HUES48 (cell line): ENCODE results near the gene GAS1.

Experiments
- H3K27ac ChIP-seq: one replicate; pipeline ENCODE4 v1.7.0; 2013; ENCODE audit warnings: low read depth, low read length, inconsistent platforms
- H3K27me3 ChIP-seq: 2 replicates; pipeline ENCODE4 v1.6.1; 2013; ENCODE audit warnings: mild to moderate bottlenecking, low read length; ENCODE audit not compliant: control insufficient read depth, insufficient read depth
- H3K36me3 ChIP-seq: 2 replicates; pipeline ENCODE4 v1.6.1; 2013; ENCODE audit warnings: low read length; ENCODE audit not compliant: control insufficient read depth, insufficient read depth
- H3K4me1 ChIP-seq: 2 replicates; pipeline ENCODE4 v1.6.1; 2013; ENCODE audit warnings: mild to moderate bottlenecking, low read length; ENCODE audit not compliant: control insufficient read depth, insufficient read depth
- H3K4me3 ChIP-seq: 2 replicates; pipeline ENCODE4 v1.5.1; 2013; ENCODE audit warnings: mild to moderate bottlenecking, low read depth, low read length
- H3K9ac ChIP-seq: 2 replicates; pipeline ENCODE4 v1.6.1; 2013; ENCODE audit warnings: mild to moderate bottlenecking, low read depth, low read length, moderate library complexity
- H3K9me3 ChIP-seq: 2 replicates; pipeline ENCODE4 v1.6.1; 2013; ENCODE audit warnings: low read length; ENCODE audit not compliant: control insufficient read depth, insufficient read depth

The GAS1 gene

DNA sequence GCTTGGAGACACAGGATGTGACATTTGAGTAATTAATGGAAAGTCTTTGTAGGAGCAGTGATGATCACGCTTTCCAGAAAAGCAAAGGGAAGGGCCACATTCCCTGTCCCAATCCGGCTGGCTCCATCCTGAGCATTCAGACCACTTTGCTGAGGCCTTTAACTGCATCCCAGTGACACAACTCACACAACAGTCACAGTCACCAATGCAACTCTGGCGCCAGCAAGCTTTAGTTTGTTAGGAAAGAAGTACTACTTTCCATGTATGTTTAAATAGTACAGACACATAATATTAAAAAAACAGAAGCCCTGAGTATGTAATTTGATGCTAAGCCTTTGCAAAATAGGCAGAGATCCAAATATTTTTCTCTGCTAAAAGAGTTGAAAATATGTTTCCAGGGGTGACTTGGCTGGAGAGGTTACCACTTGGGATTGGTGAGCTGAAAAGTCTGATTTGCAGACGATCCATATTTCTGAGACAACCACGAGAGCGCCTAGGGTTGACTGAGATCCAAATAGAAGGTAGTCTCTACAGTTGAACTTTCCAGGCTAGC lies 31.7 kb upstream of the GAS1 start:
- Histone ChIP-seq H3K36me3 (no peaks in the 10 kb centered on the region), H3K27me3 (no peaks in the 10 kb centered on the region), H3K9ac (no peak overlapping the region), H3K9me3 (no peaks in the 10 kb centered on the region), H3K4me1 (no peaks in the 10 kb centered on the region), H3K27ac (no peak overlapping the region), H3K4me3 (no peak overlapping the region)

DNA sequence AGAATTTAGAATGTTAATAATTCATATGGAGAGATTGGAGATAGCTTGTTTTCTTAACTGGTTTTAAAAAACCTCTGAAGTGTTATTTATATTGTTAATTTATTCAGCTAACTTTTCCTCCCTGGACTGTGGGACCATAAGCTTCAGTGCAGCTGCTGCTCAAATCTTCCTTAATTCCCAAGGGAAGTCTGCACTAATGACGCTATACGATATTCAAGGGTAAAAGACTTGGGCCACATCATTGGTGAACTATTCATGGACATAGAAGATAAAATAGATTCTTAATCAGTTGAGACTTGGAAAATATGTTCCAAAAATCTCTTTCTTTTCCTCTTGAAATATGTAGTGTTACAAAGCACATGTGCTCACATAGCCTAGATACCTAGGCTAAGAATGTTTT lies 31.1 kb upstream of the GAS1 start:
- no peak overlapping the region for H3K9ac ChIP-seq
- no peak overlapping the region for H3K27ac ChIP-seq
- H3K27me3 ChIP-seq: no peaks in the 10 kb centered on the region
- H3K4me1 ChIP-seq: no peaks in the 10 kb centered on the region
- no peak overlapping the region for H3K4me3 ChIP-seq
- no peaks in the 10 kb centered on the region for H3K9me3 ChIP-seq
- H3K36me3 ChIP-seq: no peaks in the 10 kb centered on the region

DNA sequence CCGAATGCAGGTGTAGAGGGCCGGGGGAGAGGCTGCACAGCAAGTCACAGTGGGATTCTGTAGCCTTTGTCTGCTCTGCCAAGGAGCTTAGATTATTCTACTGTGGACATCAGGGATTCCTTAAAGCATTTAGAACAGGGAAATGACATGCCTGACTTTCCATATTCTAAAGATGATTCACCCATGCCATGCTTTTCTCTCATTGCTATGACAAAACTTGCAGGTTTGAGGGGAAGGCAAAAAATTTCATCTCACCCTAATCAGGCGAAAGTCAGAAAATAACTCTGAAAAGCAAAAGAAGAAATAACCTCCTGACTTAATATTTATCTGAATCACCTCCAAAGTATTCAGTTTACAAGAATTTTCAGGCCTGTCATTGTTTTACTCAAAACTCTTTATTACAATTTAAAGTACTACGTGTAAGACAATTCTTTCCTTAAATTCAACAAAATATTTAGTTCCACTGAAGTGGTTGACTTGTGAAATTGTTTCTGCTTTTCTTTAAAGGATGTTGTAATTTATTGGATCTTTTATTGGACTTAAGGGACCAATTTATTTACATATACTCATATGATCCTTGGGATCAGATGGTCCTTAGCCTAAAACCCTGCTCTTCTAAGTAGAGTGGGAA lies 30.0 kb upstream of the GAS1 start:
- no peaks in the 10 kb centered on the region for H3K4me1 ChIP-seq
- no peak overlapping the region for H3K4me3 ChIP-seq
- no peak overlapping the region for H3K9ac ChIP-seq
- no peaks in the 10 kb centered on the region for H3K9me3 ChIP-seq
- no peaks in the 10 kb centered on the region for H3K36me3 ChIP-seq
- H3K27me3 ChIP-seq: no peaks in the 10 kb centered on the region; the same call in 1 of the 2 replicates
- no peak overlapping the region for H3K27ac ChIP-seq

DNA sequence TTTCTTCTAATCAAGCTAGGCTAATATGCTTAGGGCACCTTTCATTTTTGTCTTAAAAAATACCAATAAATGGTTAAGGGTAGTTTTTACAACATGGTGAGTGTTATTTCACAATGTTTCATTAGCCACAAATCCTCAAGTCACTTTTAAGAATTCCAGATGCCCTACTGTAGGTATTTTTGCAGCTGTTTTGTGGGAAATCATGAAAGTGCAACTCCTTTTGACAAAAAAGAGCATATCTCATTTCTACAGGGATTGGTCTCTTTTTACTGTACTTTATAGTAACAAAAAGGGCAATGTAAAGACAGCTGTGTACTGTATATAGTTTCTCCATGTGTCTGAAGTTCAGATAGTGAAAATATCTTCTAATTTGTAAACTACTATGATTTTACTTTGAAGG lies 28.3 kb upstream of the GAS1 start:
- H3K9me3 ChIP-seq: no peaks in the 10 kb centered on the region
- no peaks in the 10 kb centered on the region; the same call in 1 of the 2 replicates for H3K27me3 ChIP-seq
- peaks cover 8% of the 10 kb centered on the region; the same call in 1 of the 2 replicates for H3K4me1 ChIP-seq
- no peak overlapping the region for H3K4me3 ChIP-seq
- H3K9ac ChIP-seq: no peak overlapping the region
- H3K36me3 ChIP-seq: no peaks in the 10 kb centered on the region
- H3K27ac ChIP-seq: no peak overlapping the region

- Histone ChIP-seq H3K36me3 (no peaks in the 10 kb centered on the region), H3K27me3 (no peaks in the 10 kb centered on the region; the same call in 1 of the 2 replicates), H3K4me1 (peaks cover 8% of the 10 kb centered on the region; the same call in 1 of the 2 replicates), H3K9me3 (no peaks in the 10 kb centered on the region), H3K9ac (no peak overlapping the region), H3K27ac (no peak overlapping the region), H3K4me3 (no peak overlapping the region)
These were observed 27.7 kb upstream of the GAS1 start for GRCh38 chr9:86975036-86975435.

GRCh38 chr9:86974421-86974820 lies 27.1 kb upstream of the GAS1 start:
- no peaks in the 10 kb centered on the region; the same call in 1 of the 2 replicates for H3K27me3 ChIP-seq
- H3K27ac ChIP-seq: no peak overlapping the region
- H3K9me3 ChIP-seq: no peaks in the 10 kb centered on the region
- H3K4me3 ChIP-seq: no peak overlapping the region
- H3K36me3 ChIP-seq: no peaks in the 10 kb centered on the region
- peaks cover 8% of the 10 kb centered on the region; the same call in 1 of the 2 replicates for H3K4me1 ChIP-seq
- H3K9ac ChIP-seq: no peak overlapping the region

GRCh38 chr9:86971742-86972141 lies 24.4 kb upstream of the GAS1 start:
- H3K4me3 ChIP-seq: no peak overlapping the region
- no peaks in the 10 kb centered on the region for H3K9me3 ChIP-seq
- no peak overlapping the region for H3K9ac ChIP-seq
- H3K27me3 ChIP-seq: no peaks in the 10 kb centered on the region; the same call in 1 of the 2 replicates
- no peaks in the 10 kb centered on the region for H3K36me3 ChIP-seq
- peaks cover 8% of the 10 kb centered on the region; the same call in 1 of the 2 replicates for H3K4me1 ChIP-seq
- H3K27ac ChIP-seq: no peak overlapping the region

- Histone ChIP-seq H3K4me3 (no peak overlapping the region), H3K4me1 (peaks cover 8% of the 10 kb centered on the region; the same call in 1 of the 2 replicates), H3K27me3 (no peaks in the 10 kb centered on the region; the same call in 1 of the 2 replicates), H3K27ac (no peak overlapping the region), H3K9me3 (no peaks in the 10 kb centered on the region), H3K36me3 (no peaks in the 10 kb centered on the region), H3K9ac (no peak overlapping the region)
These were observed 21.1 kb upstream of the GAS1 start for GRCh38 chr9:86968258-86968920.

DNA sequence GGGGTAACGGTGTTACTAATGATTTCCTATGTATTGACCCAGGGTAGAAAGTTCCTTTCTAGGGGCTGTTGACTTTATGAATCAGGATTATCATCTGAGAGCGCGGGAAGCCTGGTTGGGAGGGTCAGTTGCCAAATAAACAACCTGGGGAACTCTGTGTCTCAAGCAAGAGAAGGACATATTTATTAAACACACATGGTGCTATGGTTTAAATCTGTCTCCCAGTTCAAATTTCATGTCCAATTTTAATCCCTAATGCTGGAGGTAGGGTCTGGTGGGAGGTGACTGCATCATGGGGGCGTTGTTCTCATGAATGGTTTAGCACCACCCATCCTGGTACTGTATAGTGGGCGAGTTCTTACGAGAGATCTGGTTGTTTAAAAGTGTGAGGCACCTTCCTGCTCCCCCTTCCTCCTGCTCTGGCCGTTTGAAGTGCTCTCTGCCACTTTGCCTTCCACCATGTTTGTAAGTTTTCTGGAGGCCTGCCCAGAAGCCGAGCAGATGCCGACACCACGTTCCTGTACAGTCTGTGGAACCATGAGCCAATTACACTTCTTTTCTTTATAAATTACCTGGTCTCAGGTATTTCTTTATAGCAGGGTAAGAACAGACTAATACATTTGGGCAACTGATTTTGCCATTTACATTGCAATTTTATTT lies 19.7 kb upstream of the GAS1 start:
- Histone ChIP-seq H3K4me1 (peaks cover 8% of the 10 kb centered on the region; the same call in 1 of the 2 replicates), H3K27me3 (no peaks in the 10 kb centered on the region), H3K9ac (no peak overlapping the region), H3K9me3 (no peaks in the 10 kb centered on the region), H3K36me3 (no peaks in the 10 kb centered on the region), H3K27ac (no peak overlapping the region), H3K4me3 (no peak overlapping the region)

- H3K27ac ChIP-seq: no peak overlapping the region
- no peaks in the 10 kb centered on the region for H3K4me1 ChIP-seq
- no peak overlapping the region for H3K9ac ChIP-seq
- H3K27me3 ChIP-seq: no peaks in the 10 kb centered on the region
- H3K4me3 ChIP-seq: no peak overlapping the region
- H3K36me3 ChIP-seq: no peaks in the 10 kb centered on the region
- no peaks in the 10 kb centered on the region for H3K9me3 ChIP-seq
These were observed 18.5 kb upstream of the GAS1 start for GRCh38 chr9:86965636-86966395.
